Measurements from ENCODE around the gene CLEC4E. TPM values are rescaled to one million over a fixed set of nuclear protein-coding genes. Genes with fewer than 3 reads are reported as not detected.

Gene CLEC4E, protein sequence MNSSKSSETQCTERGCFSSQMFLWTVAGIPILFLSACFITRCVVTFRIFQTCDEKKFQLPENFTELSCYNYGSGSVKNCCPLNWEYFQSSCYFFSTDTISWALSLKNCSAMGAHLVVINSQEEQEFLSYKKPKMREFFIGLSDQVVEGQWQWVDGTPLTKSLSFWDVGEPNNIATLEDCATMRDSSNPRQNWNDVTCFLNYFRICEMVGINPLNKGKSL
- not detected in 2 replicates for total RNA-seq

DNA sequence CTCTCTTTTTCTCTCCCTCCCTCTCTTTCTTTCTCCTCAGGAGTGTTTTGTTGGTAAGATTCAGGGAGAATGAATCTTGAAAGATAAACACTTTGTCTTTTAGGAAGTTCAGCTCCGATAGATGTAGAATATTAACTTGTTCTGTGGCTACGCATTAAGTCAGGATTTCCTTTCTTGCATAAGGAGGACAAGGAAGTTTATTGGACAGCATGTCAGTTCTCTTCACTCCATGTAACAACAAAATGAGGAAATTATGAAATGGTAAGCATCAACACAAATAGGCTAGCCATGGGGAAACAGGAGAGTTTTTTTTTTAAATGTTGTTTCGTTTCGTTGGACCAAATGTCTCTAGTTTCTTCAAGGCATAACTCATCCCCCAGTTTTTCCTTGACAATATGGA, at the start of gene CLEC4E:
Gene CLEC4E (minus strand): TSS at position 75 of the 400 bp plus-strand sequence. CDS start 108 bp downstream, outside the sequence.

DNA sequence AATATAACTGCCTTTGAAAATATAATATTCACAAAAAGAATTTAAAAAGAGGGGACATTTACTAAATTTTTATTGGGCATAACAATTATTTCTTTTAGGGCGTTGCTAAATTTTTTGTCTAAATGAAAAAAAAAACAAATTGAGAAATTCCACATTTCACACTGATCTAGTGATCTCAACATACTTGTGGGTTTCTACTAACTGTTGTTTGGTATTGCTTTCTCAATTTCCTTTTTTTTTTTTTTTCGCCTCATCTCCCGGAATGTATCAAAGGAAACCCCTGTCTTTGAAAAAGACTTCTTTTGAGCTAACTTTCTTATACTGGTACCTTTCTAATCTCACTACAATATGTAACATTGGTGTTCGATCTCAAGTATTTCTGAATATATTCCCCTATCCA, 27.4 kb downstream of the CLEC4E start, which contains the start of gene CLEC4D:
Gene CLEC4D (plus strand): TSS at position 248 of the 400 bp plus-strand sequence. CDS start 230 bp downstream, outside the sequence.

Other genes with a start within 250 kb of the CLEC4E start
- gene CLEC6A, start 84.9 kb downstream of the CLEC4E start, total RNA-seq: not detected in 2 replicates
- gene CLEC4D, start 27.4 kb downstream of the CLEC4E start, total RNA-seq: not detected in 2 replicates
- not detected in 2 replicates for gene AICDA, start 72.0 kb upstream of the CLEC4E start, total RNA-seq
- 124 and 311 TPM in 2 replicates for gene MFAP5, start 121.9 kb upstream of the CLEC4E start, total RNA-seq
- 31.8 and 36.6 TPM in 2 replicates for gene RIMKLB, start 157.1 kb upstream of the CLEC4E start, total RNA-seq